ENCODE data around the gene C1orf226.

Gene C1orf226

DNA sequence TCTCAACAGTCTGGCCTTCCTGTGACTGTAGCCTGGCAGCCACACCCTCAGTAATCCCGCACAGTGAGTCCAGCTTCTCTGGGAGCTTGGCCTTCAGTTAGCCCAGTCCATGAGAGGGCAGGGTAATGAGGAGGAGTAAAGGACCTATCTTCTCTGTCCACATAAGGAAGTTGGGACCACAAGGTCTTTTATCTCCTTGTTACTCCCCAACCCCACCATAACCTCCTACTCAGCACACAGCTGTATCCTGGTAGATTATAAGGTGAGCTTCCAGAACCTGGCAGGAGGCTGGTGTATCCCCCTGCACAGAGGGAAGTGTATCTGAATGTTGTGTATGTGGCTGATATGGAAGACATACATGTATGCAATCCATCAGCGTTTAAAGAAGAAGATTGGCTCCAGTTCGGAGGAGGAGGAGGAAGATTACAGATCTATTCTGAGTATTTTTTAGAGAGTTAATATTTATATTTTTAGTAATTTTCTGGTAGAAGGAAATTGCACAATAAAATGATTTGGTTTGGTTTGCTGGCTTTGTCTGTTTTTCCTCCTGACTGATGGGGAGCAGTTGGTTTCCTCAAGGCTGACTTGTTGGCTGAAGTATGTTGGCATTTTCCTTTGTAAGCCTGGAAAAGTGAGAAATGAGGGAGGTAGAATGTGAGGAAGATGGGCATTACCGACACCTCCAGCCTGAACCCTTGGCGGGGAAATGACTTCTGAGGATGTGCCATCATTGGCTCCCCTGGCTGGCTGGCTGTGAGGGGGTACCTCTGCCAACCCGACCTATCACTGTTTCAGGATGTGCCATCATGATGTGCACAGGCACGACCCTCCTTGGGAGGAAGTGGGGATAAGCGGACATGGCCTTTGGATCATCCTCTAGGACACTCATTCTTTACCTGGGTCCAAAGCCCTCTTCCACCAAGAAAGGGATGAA lies 5.0 kb downstream of the C1orf226 start:
- DNase-seq = no peak

DNA sequence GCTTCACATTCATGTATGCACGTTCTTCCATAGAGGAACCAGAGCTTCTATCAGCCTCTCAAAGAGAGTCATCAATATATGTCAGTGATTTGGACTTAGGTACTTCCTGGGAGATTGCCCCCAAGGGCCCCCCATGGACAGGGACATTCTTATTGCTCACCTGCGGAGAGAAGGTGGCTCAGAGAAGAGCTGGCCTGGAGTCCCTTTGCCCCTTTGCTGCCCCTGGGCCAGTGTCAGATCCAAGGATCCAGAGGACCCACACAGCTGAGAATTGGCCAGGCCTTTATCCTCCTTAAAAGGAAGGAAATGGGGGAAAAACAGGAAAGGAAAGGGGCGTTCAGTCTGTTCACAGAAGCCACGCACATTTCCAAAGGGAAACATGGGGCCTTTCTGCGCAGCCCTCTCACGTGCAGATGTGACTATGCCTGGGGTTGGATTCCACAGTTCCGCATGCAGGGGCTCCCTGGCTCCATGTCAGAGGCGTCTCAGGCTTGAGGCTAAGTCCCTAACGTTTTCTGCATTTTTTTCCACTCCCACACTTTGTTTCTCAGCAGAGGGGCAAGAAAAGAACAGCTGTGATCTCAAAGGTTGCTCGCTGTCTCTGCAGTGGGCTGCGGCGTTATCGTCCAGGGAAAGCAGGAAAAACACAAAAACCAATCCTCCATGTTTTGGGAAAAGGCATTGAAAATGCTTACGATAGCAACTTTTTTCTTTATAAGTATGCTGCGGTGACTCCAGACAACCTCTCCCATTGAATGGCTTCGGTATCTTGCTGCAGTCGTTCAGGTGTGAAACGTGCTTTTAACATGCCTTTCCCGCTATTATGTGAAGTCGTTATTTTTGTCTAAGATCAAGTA lies 5.9 kb downstream of the C1orf226 start:
- no peak for DNase-seq

DNA sequence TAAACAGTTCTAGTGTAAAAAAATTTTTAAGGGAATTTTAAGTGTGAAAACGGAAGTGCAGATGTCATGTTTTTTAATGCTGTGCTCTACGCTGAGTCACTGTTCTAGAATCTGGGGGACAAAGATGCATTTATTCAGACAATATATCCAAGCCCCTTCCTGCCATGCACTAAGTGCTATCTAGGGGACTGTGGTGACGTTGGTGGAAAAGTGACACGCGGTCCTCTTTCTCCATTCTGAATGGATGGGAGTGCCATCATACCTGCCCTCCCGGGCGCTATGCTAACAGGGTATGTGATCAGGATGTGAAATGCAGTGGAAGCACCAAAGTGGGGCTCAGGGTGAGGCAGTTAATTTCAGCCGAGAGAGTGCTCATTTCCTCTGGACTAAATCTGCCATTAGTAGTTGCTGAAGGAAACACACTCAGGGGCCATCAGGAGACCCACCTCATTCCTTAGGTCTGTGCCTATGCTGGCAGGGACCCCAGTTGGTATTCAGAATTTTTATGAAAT lies 6.6 kb downstream of the C1orf226 start:
- DNase-seq = no peak

DNA sequence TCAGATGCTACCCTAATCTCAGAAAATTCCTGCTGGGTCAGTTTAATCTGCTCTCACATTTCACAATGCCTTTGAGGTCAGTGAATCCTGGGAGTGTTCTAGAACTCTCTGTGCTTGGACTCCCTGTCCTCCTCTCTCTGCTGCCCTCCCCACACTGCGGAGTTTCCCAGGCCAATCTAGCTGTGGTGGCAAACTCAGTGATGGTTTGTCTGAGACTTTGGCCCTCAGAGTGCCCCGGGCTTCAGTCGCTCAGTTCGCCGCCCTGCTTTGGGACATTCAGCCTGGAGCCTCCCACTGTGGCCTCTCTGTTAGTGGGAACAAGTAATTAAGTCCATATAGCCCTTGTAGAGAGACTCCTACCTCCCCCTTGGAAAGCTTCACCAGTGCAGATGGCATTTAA lies 7.1 kb downstream of the C1orf226 start:
- DNase-seq = no peak

DNA sequence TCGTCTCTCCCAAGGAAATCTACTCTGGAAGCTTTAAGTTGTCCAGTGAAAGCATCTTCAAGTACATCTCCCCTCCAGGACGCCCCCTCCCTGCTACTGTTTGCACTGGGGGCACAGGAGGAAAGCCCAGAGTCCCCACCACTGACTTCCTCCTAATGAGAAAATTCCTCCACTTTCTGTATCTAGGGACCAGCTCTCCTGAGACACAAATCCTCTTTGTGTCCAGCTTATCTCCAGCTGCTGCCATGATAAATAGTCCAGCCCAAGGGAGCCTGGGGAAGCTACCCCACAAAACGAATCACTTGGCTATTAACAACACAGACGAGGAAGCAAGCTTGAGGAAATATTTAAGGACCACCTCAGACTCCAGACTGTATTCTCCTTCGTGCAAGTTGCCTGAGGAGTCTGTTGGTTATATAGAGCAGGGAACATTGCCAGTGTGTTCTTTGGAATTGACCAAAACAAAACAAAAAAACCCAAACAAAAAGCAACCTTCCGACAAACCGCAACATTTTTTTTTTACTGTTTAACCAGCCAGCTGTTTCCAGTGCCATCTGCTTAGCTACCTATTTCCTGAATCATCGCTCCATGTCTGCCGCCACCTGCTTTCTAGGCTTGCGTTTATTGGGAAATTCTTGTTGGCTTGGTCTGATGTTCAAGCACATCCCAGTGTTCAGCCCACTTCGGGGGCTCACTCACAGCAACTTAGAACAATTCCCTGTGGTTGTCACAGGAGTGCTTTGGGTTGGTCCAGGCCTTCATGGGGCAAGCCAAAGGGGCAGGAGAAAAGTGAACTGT lies 7.7 kb downstream of the C1orf226 start:
- no peak for DNase-seq

DNA sequence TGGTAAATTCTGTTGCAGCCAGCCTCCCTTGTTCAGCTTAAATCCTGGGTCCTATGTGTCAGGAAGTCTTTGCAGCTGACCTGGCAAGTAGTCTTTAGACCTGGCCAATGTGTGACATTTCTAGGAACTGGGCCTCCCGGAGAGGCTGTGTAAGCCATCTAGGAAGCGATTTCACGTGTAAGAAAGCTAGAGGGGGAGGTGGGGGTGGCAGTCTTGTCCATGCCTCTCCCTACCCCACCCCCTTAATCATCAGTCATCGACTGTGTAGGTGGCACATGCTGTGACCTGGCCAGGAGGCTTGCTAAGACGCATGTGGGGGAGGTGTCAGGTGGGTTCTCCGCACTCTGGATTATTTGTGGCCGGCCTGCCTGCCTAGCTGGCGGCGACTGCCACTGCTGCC lies 8.4 kb downstream of the C1orf226 start:
- no peak for DNase-seq

DNA sequence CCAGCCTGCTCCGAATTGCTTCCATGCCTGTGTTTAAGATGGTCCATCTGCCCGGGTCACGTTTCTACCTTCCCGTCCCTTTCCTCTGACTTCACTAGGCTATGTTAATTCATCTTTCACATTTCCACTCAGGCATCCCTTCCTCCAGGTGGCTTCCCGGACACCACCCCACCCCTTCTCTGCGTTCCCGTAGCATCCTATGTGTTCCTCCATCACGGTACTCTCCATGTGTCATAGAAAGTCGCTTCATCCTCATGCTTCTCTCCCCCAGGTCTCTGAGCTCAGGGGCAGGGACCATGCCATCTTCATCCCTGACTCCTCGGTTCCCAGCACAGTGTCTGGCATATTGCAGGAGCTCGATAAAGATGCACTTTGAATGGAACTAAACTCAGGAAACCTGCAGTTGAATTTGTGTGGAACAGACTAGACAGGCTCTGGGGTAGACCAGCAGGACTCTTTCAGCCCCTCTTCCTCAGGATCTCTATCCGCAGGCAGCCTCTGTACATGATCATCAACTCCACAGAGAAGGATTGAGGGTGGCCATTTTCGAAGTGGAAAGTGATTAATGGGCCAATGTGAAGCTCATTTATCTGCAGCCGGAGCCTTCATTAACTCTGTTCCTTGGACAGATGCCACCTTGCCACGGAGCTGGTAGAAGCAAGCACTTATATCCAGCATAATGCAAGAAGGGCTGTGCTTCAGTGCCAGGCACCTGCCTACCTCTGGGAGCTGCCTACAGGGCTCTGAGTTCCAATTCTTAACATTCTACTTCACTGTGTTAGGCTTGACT lies 9.1 kb downstream of the C1orf226 start:
- no peak for DNase-seq

DNA sequence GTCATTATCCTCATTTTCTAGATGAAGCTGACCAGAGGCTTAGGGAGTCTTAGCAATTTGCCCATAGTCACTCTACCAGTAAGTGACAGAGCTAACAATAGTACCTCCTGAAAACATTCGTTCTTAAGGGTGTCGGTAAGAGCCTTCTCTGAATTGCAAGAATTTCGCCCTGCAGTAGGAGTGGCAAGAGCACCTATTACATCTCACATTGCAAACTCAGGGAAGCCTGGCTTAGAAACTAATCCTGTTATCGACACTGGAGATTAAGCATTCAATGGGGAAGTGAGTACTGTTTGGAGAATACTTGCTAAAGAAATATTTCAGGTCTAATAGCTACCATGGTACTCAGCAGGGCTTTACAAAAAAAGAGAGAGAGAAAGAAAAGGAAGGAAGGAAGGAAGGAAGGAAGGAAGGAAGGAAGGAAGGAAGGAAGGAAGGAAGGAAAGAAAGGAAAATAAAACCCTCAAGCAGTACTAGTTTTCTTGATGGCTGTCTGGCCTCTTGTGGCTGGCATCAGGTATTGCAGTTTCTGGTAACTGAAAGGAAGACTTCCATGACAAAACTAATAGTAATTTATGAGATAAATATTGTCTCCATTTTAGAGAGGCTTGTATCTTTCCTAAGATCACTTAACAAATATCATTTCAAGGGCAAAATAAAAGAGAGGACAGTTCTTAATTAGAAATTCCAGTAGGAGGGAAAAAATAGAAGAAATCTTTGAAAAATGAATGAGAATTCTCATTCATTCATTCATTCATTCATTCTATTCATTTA lies 10.4 kb downstream of the C1orf226 start:
- no peak for DNase-seq

DNA sequence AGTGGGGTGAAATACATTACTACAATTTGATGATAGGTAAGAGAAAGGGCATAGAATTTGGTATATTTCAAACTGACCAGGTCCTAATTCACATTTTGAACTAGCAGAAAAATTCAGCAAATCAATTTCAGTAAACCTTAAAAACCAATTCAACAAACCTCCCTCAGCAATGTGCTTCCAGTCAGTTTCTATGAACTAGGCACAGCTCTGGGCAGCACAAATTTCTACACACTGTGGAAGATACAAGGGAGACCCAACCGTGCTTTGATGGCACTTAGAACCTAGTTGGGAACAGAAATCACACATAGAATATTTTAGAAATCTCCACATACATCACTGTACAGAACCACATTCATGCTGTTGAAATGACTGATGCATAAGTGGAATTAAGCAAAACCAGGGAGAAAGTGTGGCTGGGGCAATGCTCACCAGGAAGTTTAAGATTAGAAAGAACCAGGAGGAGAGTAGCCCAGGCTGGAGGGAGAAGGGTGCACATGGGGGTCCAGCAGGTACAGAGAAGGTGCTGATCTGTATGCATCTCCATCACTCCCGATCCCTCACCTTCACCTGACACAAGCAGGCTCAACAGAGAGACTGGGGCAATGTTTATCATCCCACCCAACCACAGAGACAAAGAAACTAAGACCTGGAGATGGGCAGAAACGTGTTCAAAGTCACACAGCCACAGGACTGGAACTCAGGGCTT lies 14.8 kb downstream of the C1orf226 start:
- no peak for DNase-seq

DNA sequence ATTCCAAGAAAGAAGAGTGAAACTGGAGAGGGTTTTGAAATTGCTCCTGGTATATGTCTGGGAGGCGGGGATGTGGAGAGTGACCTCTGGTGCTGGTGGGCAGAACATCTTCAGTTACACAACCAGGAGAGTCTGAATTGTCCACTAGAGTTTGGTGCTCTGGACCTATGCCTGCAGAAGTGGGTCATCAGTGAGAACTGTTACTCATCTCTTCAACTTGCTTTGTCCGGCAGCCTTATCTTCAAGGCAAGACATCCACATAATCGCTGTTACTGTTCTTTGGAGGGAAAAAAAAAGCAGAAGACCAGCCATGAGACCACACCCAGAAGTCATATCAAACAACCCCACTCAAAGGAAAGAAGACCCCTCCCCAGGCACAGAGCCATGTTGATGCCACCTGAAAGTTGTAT lies 15.5 kb downstream of the C1orf226 start:
- DNase-seq = no peak

DNA sequence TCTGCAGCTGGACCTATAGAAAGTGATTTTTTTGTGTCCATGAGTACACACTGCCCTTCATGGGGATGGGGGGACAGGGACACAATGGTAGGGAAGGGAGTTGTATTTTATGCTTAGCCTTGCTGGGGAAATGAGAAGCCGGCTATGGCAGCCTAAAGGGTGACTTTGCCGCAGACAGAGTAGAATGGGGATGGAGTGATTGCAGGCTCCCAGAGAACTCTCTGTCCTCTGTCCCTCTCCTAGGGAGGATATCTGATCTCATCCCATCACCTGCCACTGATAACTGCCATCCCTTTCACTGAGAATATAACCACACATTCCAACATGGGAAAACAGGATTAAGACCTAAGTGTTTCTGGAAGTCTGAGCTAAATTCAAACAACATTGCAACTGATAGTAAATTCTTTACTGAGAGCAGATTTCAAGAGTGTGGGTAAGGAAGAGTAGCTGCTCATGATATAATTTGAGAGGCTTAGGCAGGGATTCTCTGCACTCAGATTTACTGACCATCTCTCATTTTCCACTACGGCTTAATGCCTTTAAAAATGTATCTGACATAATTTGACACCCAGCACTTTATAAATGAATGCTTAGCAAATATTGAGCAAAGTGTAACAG lies 16.5 kb downstream of the C1orf226 start:
- no peak for DNase-seq

DNA sequence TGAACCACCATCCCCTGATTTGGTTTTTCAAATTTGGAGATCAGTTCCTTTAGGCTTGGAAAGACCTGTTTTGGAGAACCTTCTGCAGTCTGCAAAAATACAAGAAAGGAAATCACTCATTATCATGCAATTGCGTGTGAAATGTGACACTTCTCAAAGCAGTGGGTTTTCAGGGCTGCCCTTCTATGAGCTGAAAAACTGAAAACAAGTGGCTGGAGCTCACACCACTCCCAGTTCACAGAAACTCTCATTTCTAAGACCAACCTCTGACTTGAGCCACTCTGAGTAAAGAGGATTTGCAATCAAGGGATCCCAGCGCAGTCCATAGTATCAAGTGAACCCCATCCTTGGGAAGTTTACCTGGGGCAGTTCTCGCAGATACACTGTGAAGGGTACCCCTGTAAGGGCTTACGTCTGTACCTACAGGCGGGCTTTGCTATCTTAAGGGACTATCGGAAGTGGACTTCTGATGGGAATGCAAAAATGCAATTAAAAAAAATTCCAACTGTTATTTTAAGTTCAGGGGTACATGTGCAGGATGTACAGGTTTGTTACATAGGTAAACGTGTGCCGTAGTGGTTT lies 17.6 kb downstream of the C1orf226 start:
- DNase-seq = no peak

DNA sequence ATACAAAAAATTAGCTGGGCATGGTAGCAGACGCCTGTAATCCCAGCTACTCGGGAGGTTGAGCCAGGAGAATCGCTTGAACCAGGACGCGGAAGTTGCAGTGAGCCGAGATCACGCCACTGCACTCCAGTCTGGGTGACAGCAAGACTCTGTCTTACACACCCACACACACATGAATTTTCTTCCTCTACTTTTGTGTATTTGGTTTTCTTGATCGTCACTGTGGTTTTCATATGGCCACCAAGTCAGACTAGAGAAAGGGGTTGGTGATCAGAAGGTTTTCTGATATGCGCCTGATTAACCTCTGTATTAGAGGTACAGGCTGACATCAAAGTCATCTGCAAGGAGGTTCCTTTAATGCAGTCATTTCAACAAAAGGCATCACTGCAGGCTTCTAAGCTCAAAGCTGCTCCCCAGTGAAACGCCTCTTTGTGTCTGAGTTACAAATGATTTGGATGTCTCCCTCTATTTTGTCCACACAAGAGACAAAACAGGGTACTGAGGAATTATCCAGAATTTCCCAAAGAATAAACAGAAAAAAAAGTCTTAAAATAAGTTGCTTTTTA lies 19.3 kb downstream of the C1orf226 start:
- DNase-seq = no peak

DNA sequence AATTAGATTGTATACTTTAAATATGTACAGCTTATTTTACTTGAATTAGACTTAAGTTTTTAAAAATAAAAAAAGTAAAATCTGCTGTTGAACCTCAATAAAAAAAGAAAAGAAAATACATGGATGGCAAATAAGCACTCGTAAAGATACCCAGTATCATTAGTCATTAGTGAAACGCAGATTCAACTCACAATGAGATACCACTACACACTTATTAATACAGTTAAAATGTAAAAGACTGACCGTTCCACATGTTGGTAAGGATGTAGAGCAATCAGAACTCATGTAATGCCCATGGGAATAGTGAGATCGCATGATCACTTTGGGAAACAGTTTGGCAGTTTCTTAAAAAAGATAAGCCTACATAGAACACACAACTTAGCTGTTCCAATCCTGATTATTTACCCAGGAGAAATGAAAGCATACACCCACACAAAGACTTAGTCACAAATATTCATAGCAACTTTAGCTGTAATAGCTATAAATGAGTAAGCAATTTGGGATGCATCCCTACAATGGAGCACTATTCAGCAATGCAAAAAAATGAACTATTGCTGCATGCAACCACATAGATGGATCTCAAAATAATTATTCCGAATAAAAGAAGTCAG lies 23.1 kb downstream of the C1orf226 start:
- DNase-seq = no peak

DNA sequence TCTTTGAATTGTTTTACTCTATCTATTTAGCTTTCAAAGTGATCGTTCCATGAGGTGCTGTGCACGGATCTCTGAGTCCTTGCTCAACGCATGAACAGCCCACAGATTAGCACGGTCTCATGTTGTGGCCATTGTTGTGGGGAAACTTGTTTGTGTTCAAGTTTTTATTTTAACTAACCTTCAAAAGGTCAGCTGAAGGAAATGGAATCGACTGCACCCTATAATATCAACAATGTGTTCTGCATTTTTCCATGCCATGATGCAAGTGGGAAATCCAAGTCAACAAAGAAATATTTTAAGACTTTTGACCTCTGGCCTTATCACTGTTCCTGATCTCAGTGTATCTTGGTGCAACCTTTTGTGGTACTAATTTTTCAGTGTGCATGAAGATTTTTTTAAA lies 24.3 kb downstream of the C1orf226 start:
- DNase-seq = no peak

DNA sequence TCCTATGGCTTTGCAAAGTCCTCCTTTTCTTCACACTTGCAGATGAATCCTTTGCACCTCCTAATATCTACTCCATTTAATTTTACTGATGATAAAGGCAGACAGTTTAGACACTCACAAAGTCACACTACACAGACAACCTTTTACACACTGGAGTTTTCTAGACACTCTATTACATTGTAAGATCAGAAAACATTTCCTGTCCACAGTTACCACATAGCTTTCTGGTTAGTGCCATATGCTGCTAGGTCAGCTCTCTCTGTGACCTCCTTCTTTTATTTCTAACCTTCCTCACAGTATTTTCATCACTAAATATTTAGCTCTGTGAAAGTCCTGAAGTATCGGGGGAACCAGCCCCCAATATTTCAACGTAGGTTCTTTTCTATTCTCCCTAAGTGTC lies 25.3 kb downstream of the C1orf226 start:
- DNase-seq = no peak

DNA sequence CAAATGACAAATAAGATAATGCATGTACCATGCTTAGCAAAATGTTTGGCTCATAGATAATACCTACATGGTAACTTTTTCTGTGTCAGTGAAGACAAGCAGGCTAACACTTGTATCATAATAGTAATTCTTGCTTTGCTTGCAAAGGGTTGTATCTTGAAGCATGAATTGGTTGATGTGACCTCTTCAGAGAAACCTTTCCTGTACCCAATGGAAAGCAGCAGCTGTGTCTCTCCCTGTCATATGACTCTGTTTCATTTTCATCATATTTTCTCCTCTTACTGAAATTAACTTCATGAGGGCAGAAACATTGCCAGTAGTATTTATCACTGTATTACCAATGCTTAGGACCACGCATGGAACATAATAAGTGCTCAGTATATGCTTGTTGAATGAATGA lies 26.0 kb downstream of the C1orf226 start:
- no peak for DNase-seq

DNA sequence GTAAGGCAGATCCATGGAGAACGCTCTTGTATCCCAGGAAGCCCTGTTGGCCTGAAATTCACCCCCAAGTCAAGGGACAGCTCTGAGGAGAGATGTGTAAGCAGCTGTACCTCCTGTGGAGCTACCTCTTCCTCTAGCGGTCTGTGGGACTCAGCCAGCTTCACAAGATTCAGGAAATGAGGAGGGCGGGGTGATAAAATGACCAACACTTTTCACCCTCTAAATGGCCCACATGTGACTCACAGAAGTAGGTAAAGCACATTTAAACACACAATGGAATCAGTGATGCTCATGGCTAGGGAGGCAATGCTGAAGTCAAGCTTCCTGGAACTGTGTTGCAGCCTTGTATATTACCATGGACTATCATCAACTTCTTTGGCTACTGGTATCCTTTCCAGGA lies 30.5 kb downstream of the C1orf226 start, which contains the start of gene SH2D1B:
SH2D1B (minus strand) TSS at position 135 of the 400 bp plus-strand sequence; CDS start at position 15, 120 bp downstream.
- no peak for DNase-seq

DNA sequence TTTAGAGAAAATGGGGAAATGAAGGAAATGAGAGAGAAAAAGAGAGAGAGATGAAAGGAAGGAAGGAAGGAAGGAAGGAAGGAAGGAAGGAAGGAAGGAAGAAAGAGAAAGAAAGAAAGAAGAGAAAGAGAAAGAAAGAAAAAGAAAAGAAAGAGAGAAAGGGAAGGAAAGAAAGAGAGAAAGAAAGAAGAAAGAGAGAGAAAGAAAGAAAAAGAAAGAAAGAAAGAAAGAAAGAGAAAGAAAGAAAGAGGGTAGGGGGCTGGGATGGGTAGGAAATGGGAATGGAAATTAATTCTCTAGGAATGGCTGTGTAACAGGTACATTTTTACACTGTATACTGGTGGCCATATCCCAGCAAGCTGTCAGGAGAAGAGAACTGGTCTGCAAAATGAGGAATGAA lies 34.7 kb downstream of the C1orf226 start:
- no peak for DNase-seq
